Testis (tissue), 3 donors: ENCODE data around the gene RNF168. TPM values are rescaled to one million over a fixed set of nuclear protein-coding genes. Genes with fewer than 3 reads are reported as not detected.

Source experiments
- DNase-seq: peaks from one replicate; pipeline ENCODE4 v3.0.0-alpha.2; 2019
- H3K27ac ChIP-seq, 2 donors: fragments of 200-600 bp; sonication (generic); one replicate each; pipeline ENCODE4 v1.5.1; 2019
- H3K27me3 ChIP-seq: fragments of 200-600 bp; sonication (generic); one replicate; pipeline ENCODE4 v1.5.1; 2019
- H3K36me3 ChIP-seq: fragments of 200-600 bp; sonication (generic); one replicate; pipeline ENCODE4 v1.5.1; 2017; ENCODE audit warnings: low read depth; ENCODE audit errors: missing control alignments
- H3K4me1 ChIP-seq: fragments of 200-600 bp; sonication (generic); one replicate; pipeline ENCODE4 v1.5.1; 2019
- H3K4me3 ChIP-seq, 2 donors: fragments of 200-600 bp; sonication (generic); one replicate each; pipeline ENCODE4 v1.5.1; 2017 to 2019
- H3K9me3 ChIP-seq: fragments of 200-600 bp; sonication (generic); one replicate; pipeline ENCODE4 v1.5.1; 2017
- POLR2A ChIP-seq: fragments of 450-650 bp; IDR thresholded peaks from one replicate; pipeline ENCODE4 v1.6.1; 2017; ENCODE audit warnings: antibody characterized with exemption, mild to moderate bottlenecking, moderate library complexity
- WGBS, 2 donors: methylation state at CpG; one replicate each; pipeline ENCODE4 v1.1.5; 2018; 5-methylcytosine and 5-hydroxymethylcytosine counted together
- intact Hi-C: fragments of 100-400 bp; cut with DNase I; formaldehyde crosslinking; loops from one replicate; pipeline ENCODE4 v1.15.1; 2023; ENCODE audit warnings: low total_unique reads
- polyA plus RNA-seq: library from polyadenylated mRNA; stranded (reverse); fragments of 350-450 nt; fragmentation: Illumina TruSeq; extraction: RNeasy Lipid Tissue Mini Kit (QIAGEN cat#74804); gene quantifications from one replicate; pipeline ENCODE4 v1.2.3, GENCODE V29; 2014; ENCODE audit warnings: low read depth, low replicate concordance; ENCODE audit not compliant: insufficient read depth
- total RNA-seq, 2 donors: library from RNA; depleted of rRNA; stranded (reverse); fragments of >200 nt; gene quantifications; one replicate each; pipeline ENCODE4 v1.2.3, GENCODE V29; 2016
- TF ChIP-seq, protein P1 (sequence below), 3 experiments: fragments of 450-650 bp in 2 of 3; fragments of 200-600 bp in 1 of 3; sonication (generic) in 1 of 3; IDR thresholded peaks; one replicate each; pipeline ENCODE4 v1.5.1; 2016 to 2019; ENCODE audit warnings: antibody characterized with exemption in 3 of 3, mild to moderate bottlenecking in 2 of 3, moderate library complexity in 1 of 3

RNF168 gene
- total and polyA plus RNA-seq, 3 donors from 2014 or later, result 37.7 to 52.8 (median 45.4) TPM

DNA sequence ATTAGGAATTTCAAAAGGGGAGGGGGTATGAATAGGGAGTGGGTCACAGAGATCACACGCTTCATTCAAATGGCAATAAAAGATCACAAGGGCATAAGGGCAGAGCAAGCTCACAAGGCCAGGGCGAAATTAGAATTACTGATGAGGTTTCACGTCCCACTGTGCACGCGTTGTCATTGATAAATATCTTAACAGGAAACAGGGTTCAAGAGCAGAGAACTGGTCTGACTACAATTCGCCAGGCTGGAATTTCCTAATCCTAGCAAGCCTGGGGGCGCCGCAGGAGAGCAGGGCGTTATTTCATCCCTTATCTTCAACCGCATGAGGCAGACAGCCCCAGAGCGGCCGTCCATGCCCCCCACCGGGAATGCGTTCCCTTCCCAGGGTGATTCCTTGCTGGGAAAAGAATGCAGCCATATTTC, 29.7 kb upstream of the RNF168 start:
- no peaks in the 10 kb centered on the region for H3K27me3 ChIP-seq
- WGBS, 2 donors, result 36 to 50% methylated on average over 14 of the region's 14 CpGs
- TF ChIP-seq, protein P1, sequence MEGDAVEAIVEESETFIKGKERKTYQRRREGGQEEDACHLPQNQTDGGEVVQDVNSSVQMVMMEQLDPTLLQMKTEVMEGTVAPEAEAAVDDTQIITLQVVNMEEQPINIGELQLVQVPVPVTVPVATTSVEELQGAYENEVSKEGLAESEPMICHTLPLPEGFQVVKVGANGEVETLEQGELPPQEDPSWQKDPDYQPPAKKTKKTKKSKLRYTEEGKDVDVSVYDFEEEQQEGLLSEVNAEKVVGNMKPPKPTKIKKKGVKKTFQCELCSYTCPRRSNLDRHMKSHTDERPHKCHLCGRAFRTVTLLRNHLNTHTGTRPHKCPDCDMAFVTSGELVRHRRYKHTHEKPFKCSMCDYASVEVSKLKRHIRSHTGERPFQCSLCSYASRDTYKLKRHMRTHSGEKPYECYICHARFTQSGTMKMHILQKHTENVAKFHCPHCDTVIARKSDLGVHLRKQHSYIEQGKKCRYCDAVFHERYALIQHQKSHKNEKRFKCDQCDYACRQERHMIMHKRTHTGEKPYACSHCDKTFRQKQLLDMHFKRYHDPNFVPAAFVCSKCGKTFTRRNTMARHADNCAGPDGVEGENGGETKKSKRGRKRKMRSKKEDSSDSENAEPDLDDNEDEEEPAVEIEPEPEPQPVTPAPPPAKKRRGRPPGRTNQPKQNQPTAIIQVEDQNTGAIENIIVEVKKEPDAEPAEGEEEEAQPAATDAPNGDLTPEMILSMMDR (IDR thresholded peaks at IDR 0.05), result no peak
- no peak for TF ChIP-seq POLR2A
- no peak overlapping the region for H3K4me3 ChIP-seq
- DNase-seq, result no peak
- intact Hi-C loops, result no loop called here
- no peaks in the 10 kb centered on the region for H3K4me1 ChIP-seq
- H3K36me3 ChIP-seq, result no peaks in the 10 kb centered on the region
- H3K27ac ChIP-seq, result no peak overlapping the region
- no peaks in the 10 kb centered on the region for H3K9me3 ChIP-seq

DNA sequence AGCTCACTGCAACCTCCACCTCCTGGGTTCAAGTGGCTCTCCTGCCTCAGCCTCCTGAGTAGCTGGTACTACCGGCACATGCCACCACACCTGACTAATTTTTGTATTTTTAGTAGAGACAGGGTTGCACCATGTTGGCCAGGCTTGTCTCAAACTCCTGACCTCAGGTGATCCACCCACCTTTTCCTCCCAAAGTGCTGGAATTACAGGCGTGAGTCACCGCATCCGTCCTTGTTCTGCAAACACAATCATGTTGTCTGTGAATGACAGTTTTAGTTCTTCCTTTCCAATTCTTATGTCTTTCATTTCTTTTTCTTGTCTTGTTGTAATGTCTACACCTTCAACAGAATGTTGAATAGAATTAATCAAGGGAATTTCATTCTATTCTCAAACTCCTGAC, 27.9 kb upstream of the RNF168 start:
- intact Hi-C loops, result no loop called here
- DNase-seq, result no peak
- WGBS, 2 donors, result 84 to 96% methylated on average over 4 of the region's 4 CpGs
- Histone ChIP-seq H3K4me3 (no peak overlapping the region), H3K4me1 (no peaks in the 10 kb centered on the region), H3K27ac (no peak overlapping the region), H3K27me3 (no peaks in the 10 kb centered on the region), H3K9me3 (no peaks in the 10 kb centered on the region), H3K36me3 (no peaks in the 10 kb centered on the region)
- TF ChIP-seq, protein P1 (IDR thresholded peaks at IDR 0.05), result no peak
- TF ChIP-seq POLR2A, result no peak

DNA sequence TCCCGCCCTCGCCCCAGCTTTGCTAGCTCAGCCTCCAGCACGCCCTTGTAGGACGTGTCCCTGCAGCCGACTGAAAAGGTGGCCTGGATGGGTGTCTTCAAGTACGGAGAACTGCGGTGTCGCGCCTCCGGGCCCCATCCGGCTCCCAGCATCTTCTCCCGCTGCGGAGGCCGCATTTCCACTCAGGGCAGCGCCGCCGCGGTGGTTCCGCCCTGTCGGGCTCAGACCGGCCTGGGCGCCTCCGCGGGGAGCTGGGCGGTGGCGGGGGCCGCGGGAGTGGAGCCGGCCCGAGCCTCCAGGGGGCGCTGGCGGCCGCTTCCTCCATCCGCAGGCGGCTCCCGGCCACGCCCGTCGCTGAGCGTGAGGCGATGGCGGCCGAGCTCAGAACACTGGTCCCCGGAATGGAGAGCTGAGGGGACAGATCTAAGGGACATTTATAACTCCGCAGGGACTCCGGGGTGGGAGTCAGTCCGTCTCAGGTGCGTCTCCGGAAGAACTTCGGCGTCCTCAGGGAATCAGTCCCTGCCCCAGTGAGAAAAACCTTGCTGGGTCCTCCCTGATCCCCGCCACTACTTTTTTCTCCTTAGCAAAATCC, 25.2 kb upstream of the RNF168 start:
- Histone ChIP-seq H3K4me1 (no peaks in the 10 kb centered on the region), H3K4me3 (peak overlapping the region; percentile 42 to 56), H3K27me3 (no peaks in the 10 kb centered on the region), H3K9me3 (no peaks in the 10 kb centered on the region), H3K36me3 (no peaks in the 10 kb centered on the region), H3K27ac (peak overlapping the region; percentile 30 to 50)
- 2 to 10% methylated on average over 13 to 40 of the region's 52 CpGs for whole genome bisulfite sequencing, 2 donors
- TF ChIP-seq, protein P1 (IDR thresholded peaks at IDR 0.05), result peak; percentile 66 to 72 (median 71)
- no peak for TF ChIP-seq POLR2A
- intact Hi-C loops, result no loop called here
- peak; percentile 84 for DNase-seq

DNA sequence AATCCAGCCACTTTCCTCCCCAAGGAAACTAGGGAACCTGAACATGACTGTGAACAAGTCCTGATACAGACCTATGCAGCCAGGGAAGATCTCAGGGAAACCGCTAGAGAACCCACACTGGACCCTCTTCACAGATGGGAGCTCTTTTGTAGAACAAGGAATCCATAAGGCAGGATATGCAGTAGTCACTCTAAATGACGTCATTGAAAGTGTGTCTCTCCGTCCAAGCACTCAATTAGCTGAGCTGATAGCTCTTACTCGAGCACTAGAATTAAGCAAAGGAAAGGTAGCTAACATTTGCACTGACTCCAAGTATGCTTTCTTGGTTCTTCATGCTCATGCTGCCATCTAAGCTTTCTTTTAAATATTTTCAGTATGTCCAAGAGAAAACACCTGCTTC, 21.6 kb upstream of the RNF168 start:
- intact Hi-C loops, result no loop called here
- Histone ChIP-seq H3K27me3 (no peaks in the 10 kb centered on the region), H3K4me1 (no peaks in the 10 kb centered on the region), H3K9me3 (no peaks in the 10 kb centered on the region), H3K27ac (no peak overlapping the region), H3K4me3 (no peak overlapping the region), H3K36me3 (no peaks in the 10 kb centered on the region)
- WGBS, 2 donors, result 87 to 90% methylated on average over 4 of the region's 4 CpGs
- no peak for DNase-seq
- no peak for TF ChIP-seq POLR2A
- TF ChIP-seq, protein P1 (IDR thresholded peaks at IDR 0.05), result no peak

DNA sequence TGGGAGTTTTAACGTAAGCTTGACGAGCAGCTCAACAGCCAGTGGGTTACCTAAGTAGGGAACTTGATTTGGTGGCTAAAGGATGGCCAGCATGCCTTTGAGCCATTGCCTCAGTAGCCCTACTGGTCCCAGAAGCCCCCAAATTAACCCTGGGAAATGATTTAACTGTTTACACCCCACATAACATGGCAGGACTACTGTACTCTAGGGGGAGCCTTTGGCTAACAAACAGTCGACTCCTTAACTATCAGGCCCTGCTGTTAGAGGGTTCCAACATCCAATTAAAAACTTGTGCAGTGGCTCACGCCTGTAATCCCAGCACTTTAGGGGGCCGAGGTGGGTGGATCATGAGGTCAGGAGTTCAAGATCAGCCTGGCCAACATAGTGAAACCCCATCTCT, 21.0 kb upstream of the RNF168 start:
- WGBS, 2 donors, result 71% methylated on average over 5 of the region's 5 CpGs
- Histone ChIP-seq H3K9me3 (no peaks in the 10 kb centered on the region), H3K27me3 (no peaks in the 10 kb centered on the region), H3K4me1 (no peaks in the 10 kb centered on the region), H3K36me3 (no peaks in the 10 kb centered on the region), H3K27ac (no peak overlapping the region), H3K4me3 (no peak overlapping the region)
- intact Hi-C loops, result no loop called here
- TF ChIP-seq, protein P1 (IDR thresholded peaks at IDR 0.05), result no peak
- no peak for TF ChIP-seq POLR2A
- DNase-seq, result no peak
